HUDEP-2 (cell line): Measurements from ENCODE around the gene CFAP20DC.
"Not testable (repeated sequence)": the region's sequence is repeated elsewhere in the genome, so short reads cannot be mapped to it uniquely, and the experiment has no call there.

Experiments used
- DNase-seq, 76 experiments: peaks; one replicate each; lab custom pipeline; 2025; ENCODE audit not compliant: unreplicated experiment in 76 of 76; lab: John Stamatoyannopoulos, UW

The CFAP20DC gene

DNA sequence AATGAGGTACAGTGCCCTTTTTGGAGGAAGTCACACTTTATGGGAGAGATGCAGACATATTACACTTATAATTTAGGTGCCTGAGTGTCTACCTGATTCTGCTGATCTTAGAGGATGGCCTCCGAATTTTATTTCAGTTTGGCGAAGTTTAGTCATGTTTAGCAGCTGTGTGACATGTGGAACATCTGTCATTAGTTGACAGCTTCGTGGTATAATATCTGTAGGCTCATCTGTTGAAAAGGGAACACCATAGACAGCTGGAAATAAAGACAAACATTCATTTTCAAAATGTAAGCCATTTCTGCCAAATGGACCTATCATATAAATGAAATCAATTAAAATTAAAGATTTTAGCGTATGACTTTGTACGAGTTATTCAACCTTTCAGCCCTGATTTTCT lies 165.4 kb downstream of the CFAP20DC start:
- peak in 1 of 76 experiments; percentile 7 for DNase-seq

DNA sequence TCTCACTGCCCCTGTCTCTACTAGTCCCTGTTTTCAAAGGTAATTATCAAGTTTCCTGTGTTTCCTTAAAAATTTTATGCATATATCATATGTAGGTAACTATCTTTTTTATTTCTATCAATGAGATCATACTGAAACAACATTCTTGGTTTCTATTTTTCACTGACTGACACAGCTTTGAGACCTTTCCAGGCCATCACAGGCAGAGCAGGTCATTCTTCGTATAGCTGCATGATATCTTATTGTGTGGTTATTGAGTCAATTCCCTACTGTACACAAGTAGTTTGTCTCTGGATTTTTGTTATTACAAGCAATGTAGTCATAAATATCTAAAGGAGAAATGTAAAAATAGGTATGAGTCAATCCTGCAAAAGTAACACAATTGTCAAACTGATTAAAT lies 169.6 kb downstream of the CFAP20DC start:
- no peak for DNase-seq

DNA sequence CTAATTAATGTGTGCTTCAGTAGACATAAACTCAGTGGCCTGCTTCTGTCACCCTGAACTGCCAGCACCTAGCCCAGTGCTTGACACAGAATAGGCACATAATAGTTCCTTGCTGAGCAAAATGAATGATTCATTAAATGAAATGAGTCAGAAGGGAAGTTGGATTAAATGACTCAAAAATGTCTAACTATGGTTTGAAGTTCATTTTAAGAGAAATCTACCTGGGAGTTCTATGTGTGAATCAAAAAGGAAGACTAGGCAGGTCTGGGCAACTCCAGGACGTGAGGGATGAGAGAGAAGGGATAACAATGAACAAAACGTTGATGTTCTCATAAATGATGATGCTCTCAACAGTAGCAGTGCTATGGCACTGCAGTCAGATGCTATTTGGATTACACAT lies 175.0 kb downstream of the CFAP20DC start:
- DNase-seq = no peak

DNA sequence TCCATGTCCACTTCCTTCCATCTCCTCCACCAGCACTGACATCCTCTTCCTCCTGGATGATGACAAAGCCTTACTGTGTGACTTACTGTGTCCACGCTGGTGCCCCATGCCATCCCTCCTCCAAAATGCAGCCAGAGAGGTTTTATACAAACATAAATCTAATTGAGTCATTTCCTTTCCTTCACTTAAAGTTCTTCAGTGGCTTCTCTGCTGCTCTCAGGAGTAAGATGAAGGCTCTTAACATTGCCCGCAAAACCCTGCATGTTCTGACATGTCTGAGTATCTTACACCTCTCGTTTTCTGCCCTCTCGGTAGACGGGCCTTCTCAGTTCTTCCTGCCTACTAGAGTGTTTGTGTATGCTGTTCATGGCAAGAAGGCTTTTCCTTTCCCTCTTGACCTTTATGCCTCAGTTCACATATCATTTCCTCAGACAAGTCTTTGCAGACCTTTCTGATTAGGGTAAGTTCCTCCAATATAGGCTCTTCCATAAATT lies 175.5 kb downstream of the CFAP20DC start:
- no peak for DNase-seq

DNA sequence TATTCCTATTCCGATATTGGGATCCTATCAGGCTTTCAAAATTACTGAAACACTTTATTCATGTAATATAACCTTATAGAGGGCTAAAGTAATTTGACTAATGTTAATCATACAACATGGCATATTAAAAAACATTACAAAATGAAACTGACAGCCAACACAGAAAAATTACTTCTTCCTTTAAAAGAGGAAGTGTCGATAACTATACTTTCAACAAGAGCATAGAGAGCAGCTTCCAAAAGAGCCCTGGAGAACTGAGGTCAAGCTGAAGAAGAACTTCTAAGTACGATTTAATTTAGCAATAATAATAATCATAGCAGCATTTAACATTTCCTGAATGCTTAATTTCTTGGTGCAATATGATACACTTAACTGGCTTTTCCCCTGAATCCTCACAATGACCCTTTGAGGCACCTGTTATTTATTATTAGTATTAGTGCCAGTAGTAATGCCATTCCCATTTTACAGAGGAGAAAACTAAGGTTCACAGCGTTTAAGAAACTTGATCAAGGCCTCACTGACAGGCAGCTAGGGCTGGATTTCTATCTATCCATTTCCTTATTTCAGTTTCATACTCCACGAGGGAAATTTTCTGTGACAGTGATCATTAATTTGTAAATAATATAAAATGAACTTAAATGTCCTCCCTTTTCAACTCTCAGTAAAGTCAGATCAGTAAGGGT lies 181.6 kb downstream of the CFAP20DC start:
- no peak for DNase-seq

DNA sequence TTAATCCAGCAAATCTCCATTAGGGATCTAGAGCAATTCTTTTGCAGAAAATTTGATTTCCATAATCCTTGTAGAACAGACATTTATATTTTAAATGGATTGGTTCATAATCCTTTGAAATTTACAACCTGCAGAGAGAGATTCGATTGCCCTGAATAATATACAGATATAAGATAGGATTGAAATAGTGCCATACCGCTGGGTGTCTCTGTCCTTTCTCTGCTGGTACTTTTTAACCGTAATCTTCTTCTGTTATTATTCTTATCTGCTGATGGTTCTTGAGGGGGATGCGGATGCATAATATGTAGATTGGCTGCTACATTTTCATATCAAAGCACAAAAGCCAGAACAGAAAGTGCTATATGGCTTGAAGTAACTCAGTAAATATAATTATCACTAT lies 182.2 kb downstream of the CFAP20DC start:
- DNase-seq = no peak

DNA sequence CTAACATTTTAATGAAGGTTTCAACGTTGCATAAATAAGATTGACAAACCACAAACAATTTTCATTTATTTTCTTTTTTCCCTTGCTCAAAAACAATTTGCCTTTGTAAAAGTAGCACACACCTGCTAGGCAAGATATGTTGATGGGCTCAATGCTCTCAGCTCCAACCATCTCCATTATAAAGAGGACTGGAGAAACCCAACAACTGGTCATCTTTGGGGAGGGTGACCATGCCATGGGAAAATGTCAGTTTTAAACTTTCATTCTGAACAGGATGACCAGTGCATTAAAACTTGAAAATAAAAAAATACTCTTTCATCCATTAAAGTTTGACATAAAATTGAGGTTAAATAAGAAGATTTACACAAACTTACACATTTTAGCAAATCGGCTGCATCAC lies 183.7 kb downstream of the CFAP20DC start:
- DNase-seq = no peak

DNA sequence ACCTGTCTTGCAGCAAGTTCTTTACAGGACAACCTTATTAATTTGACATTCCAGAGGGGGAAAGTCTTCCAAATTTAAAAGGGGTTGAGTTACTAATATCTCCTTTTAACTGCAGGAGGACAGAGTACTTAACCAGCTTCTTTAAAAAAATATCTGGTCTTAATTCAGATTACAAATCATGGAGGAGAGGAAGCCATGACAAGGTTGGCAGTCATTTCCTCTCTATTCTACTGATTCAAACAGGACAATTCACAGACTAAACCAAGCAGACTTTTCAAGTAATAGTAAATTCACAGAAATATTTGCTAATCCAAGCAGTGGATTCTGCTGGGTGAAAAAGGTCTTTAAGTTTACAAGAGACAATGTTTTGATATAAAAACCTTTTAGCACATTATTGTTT lies 185.3 kb downstream of the CFAP20DC start:
- DNase-seq = no peak

DNA sequence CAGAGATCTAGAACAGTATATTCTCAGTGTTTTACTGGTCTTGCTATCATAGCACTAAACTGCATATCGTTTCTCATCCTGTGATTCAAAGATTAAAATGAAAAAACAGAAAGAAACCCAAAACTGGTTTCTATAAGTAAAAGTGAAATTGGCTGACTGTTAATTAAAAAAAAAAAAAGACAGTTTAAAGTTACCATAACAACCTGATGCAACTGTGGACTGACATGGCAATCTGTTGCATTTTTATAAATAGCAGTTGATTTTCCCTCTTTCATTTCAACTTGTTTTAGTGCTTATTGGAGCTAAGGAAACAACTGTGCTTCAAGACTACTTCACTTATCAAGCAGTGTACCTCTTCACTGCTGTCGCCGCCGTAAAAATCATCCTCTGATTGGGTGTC lies 186.6 kb downstream of the CFAP20DC start:
- no peak for DNase-seq

DNA sequence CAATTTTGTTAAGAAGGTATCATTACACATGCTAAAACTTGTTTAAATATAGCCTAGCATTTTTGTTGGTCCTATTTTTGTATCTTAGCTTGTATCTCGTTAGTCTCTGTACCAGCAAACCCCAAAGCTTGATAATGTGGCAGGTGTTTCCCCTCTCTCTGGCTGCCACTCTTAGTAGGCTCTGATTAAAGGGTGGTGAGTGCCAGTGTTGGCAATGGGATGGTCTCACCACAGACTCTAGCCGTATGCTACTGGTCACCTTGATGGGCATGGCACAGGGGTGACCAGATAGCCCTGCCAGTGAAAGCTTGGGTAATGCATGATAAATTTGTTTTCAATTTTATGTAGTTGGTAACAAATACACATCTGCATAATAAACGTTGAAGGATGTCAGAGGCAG lies 188.3 kb downstream of the CFAP20DC start:
- no peak for DNase-seq

DNA sequence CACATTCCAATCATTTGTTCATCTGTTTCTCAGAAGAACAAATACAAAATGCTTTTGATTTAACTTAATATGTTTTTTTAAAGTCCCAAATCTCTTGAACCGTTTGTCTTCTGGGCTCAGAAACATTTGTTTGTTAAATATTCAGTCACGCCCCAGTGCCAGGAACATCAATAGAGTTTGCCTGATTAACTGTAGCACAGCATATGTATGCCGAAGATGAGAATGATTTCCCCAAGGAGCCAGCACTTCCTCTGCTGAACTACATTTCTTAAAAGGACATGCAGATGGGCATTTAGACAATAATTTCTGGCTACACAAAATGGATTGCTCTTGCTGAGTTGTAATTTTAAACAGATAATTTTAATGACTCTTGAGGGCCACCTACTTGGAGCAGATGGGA lies 191.7 kb downstream of the CFAP20DC start:
- no peak for DNase-seq

DNA sequence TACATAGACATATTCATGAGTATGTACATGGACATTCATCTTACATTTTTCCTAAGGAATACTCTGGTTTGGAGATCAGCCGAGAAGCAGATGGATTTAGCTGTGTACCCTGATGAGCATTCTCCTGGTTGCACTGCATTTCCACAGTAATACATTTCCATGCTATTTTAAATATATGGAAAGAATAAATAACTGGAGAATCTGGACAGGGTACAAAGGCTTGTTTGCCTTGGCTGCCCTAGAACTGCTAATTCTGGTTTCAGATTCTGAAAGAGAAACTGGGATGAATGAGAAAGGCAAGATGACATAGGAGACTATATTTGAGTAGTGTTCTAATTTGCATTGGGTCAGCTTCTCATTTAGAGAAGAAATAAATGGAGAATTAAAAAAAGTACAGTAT lies 192.4 kb downstream of the CFAP20DC start:
- DNase-seq = no peak

DNA sequence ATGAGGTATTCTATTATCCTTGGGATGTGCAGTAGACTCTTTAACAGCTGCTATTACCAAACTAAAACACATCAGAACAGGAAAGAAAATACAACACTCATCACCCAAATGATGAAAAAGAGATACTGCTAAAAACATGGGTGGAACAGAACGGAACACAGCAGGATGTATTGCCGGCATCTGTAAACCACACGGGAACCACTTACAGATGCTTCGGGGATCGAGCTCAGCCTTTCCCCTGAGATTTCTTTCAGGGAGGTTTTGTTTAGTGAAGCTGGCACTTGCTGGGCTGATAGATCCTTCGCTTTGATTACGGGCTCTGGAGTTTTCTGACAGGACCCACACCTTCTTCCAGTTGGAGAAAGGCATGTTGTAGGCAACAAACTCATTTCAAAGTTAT lies 201.0 kb downstream of the CFAP20DC start:
- no peak for DNase-seq

DNA sequence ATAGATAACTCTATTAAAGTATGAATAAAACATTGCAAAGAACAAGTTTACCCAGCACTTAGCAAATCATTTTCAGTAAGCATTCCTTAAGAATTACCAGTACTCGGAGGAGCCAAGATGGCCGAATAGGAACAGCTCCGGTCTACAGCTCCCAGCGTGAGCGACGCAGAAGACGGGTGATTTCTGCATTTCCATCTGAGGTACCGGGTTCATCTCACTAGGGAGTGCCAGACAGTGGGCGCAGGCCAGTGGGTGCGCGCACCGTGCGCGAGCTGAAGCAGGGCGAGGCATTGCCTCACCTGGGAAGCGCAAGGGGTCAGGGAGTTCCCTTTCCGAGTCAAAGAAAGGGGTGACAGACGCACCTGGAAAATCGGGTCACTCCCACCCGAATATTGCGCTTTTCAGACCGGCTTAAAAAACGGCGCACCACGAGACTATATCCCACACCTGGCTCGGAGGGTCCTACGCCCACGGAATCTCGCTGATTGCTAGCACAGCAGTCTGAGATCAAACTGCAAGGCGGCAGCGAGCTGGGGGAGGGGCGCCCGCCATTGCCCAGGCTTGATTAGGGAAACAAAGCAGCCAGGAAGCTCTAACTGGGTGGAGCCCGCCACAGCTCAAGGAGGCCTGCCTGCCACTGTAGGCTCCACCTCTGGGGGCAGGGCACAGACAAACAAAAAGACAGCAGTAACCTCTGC lies 207.6 kb downstream of the CFAP20DC start:
- DNase-seq = not testable (repeated sequence)

DNA sequence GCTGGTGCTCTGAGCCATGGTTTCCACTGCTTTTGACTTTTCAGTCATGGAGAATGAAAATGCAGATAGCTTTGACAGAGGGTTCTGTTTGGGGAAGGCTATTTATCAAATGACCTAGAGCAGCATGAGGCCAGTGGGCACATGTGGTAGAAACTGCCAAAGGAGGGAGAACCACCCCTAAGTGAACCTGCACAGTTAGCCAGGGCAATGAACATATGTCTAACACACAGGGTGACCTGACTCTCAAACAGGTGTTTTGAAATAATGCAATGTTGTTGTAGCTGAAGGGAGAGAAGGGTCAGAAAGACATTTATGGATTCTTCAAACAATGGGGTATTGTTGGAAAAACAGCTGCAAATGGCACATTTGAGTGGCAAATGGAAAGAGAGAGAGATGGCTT lies 208.9 kb downstream of the CFAP20DC start:
- no peak for DNase-seq

DNA sequence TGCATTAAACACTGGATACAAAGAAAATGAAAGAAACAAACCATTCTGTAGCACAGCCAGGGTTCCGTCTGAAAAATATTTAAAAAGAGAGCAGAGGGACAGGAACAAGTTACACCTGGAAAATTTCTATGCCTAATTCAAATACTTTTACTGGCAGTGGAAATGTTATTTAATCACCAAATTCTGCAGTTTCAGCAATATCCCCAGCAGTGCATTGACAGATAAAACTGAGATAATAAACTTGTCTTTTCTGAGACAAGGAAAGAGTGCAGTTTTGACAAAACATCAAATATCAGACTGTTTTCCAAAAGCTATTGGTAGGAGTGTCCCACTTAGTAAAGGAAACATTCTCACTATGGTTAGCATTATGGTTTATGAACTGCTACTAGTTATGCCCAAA lies 209.9 kb downstream of the CFAP20DC start:
- DNase-seq = no peak

DNA sequence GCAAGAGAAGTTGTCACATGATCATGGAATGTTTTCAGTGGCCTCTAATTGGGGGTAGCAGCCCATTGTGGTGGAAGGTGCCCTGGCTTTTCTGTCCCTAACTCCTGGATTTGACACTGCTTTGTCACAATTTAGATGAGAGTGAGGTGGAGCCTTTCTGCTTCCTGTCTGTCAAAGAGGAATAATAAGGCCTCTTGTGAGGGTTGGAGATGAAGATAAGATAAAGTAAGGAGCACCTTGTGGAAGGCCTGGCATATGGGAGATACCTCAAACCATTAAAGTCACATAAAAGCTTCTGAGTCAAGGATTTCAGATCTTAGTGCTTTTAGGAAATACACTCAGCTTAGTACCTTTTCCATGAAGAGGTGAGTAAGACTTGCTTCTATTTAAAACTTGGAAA lies 210.6 kb downstream of the CFAP20DC start:
- peak in 1 of 76 experiments; percentile 2 for DNase-seq

DNA sequence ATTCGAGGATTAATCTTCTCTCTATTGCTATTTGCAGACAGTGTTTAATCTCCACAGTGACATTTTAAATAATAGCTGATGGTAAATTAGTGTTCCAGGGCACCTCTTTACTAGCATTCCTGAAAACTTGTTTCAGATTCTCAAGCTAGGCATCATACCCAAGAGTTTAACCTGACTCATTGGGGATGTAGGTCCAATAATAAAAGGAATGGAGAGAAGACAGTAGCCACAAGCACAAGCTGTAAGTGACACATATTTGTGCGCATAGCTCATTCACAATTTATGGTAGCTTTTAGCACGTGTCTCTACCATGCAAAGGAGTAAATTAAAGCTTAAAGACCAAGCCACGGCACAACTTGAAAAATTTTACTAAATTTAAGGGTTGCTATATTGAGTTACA lies 212.0 kb downstream of the CFAP20DC start:
- DNase-seq = no peak

DNA sequence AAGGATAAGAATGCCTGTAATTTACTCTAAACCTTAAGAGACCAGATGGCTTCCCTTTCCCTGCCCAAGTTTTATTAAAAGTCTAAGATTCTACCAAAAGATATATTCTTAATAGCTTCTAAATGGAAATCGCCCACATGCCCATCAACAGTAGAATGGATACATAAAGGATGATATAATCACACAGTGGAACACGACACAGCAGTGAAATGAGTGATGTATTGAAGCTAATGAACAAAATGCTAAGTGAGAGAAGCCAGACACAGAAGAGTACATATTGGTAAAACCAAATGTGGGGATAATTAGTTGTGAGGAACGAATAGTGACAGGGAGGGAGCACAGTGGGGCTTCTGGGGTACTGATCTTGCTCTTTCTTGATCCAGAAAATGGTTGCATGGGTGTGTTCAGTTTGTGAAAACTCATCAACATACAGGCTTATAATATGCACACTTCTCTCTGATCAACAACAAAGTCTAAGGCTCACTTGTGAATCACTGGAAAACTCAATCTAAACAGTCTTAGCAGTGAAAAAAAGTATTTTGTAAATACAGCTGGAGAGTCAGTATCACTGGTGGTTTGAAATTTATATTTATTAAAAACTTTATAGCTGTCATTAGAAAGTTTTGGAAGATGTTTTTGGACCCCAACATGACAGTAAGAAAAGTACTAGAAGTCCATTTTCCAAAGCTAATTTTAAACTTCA lies 212.5 kb downstream of the CFAP20DC start:
- no peak for DNase-seq

DNA sequence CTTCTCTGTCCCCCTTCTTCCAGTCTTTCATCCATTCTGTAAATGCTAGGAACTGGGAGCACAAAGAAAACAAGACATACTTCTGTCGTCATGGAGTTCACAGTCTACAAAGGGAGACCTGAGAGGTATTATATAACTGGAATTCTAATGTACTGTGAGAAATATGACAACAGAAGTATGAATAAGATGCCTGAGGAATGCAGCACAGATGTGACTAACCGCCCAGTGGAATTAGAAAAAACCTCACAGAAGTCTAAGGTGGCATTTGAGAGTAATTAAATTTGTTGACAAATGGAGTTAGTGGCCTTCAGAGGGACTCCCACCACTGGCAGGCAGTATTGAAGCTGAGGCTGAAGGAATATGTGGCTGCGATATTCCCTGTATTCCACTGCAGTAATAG lies 214.7 kb downstream of the CFAP20DC start:
- no peak for DNase-seq

DNA sequence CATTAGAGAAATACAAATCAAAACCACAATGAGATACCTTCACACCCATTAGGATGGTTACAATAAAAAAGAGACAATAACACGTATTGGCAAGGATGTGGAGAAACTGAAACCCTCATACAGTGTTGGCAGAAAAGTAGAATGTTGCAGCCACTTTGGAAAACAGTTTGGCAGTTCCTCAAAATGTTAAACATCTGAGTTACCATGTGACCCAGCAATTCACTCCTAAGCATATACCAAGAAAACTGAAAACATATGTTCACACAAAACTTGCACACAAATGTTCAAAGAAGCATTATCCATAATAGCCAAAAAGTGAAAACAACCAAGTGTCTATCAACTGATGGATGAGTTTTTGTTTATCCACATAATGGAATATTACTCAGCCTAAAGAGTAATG lies 216.3 kb downstream of the CFAP20DC start:
- DNase-seq = no peak
